Gastrocnemius medialis (tissue), 4 donors: ENCODE results near the gene PHF2. TPM values are rescaled to one million over a fixed set of nuclear protein-coding genes. Genes with fewer than 3 reads are reported as not detected.

Experiments used
- ATAC-seq, 2 donors: fragments of 150-250 bp; one replicate each; pipeline ENCODE4 v1.9.1; 2016
- DNase-seq, 2 donors: peaks; one replicate each; pipeline ENCODE4 v3.0.0-alpha.2; 2019
- H3K27ac ChIP-seq, 4 donors: fragments of 200-600 bp; sonication (generic); 1 replicate in 1 of 4; 2 replicates in 3 of 4; pipeline ENCODE4 v1.5.1; 2016 to 2018; ENCODE audit warnings: mild to moderate bottlenecking in 2 of 4, moderate library complexity in 1 of 4
- H3K27me3 ChIP-seq, 3 donors: fragments of 200-600 bp; sonication (generic) in 2 of 3; 1 replicate in 1 of 3; 2 replicates in 2 of 3; pipeline versions ENCODE4 v1.5.1 to v1.6.0; 2016 to 2019; ENCODE audit warnings: mild to moderate bottlenecking in 1 of 3, moderate library complexity in 1 of 3
- H3K36me3 ChIP-seq, 2 donors: fragments of 200-600 bp; sonication (generic) in 1 of 2; one replicate each; pipeline ENCODE4 v1.5.1; 2017 to 2018
- H3K4me1 ChIP-seq, 2 donors: fragments of 200-600 bp; sonication (generic) in 1 of 2; one replicate each; pipeline ENCODE4 v1.5.1; 2016 to 2017; ENCODE audit warnings: mild to moderate bottlenecking in 2 of 2
- H3K4me3 ChIP-seq, 4 donors: fragments of 200-600 bp; sonication (generic) in 3 of 4; 1 replicate in 1 of 4; 2 replicates in 3 of 4; pipeline ENCODE4 v1.5.1; 2016 to 2019; ENCODE audit warnings: mild to moderate bottlenecking in 2 of 4
- H3K9me3 ChIP-seq, 3 donors: fragments of 200-600 bp; sonication (generic) in 2 of 3; 1 replicate in 1 of 3; 2 replicates in 2 of 3; pipeline ENCODE4 v1.5.1; 2016 to 2019
- POLR2A ChIP-seq, 2 donors: fragments of 450-650 bp; IDR thresholded peaks; one replicate each; pipeline ENCODE4 v1.6.1; 2017; ENCODE audit warnings: antibody characterized with exemption in 2 of 2, mild to moderate bottlenecking in 2 of 2, moderate library complexity in 2 of 2
- in situ Hi-C, 4 donors: fragments of 200-750 bp; cut with MboI; loops; one replicate each; pipeline versions ENCODE4 v1.15.0 to v1.8.0; 2017; ENCODE audit warnings: low sequenced_read_pairs in 4 of 4
- intact Hi-C: fragments of 100-400 bp; cut with DNase I; formaldehyde crosslinking; loops from one replicate; pipeline ENCODE4 v1.15.1; 2023; ENCODE audit warnings: low total_unique reads
- total RNA-seq, 4 donors: library from RNA; depleted of rRNA; stranded (reverse); fragments of >200 nt; gene quantifications; one replicate each; pipeline versions ENCODE4 v1.1.0 to v1.2.3, GENCODE V29; 2016
- TF ChIP-seq, protein P1 (sequence below), 5 experiments: fragments of 450-650 bp in 3 of 5; fragments of 200-600 bp in 2 of 5; sonication (generic) in 2 of 5; IDR thresholded peaks in 4 of 5; conservative IDR thresholded peaks in 1 of 5; 1 replicate in 4 of 5; 2 replicates in 1 of 5; pipeline ENCODE4 v1.5.1; 2016 to 2019; ENCODE audit warnings: antibody characterized with exemption in 5 of 5, mild to moderate bottlenecking in 3 of 5, moderate library complexity in 3 of 5

Gene PHF2
- total RNA-seq, 4 donors from 2014 or later, result 18.8 to 24.3 (median 21.9) TPM

DNA sequence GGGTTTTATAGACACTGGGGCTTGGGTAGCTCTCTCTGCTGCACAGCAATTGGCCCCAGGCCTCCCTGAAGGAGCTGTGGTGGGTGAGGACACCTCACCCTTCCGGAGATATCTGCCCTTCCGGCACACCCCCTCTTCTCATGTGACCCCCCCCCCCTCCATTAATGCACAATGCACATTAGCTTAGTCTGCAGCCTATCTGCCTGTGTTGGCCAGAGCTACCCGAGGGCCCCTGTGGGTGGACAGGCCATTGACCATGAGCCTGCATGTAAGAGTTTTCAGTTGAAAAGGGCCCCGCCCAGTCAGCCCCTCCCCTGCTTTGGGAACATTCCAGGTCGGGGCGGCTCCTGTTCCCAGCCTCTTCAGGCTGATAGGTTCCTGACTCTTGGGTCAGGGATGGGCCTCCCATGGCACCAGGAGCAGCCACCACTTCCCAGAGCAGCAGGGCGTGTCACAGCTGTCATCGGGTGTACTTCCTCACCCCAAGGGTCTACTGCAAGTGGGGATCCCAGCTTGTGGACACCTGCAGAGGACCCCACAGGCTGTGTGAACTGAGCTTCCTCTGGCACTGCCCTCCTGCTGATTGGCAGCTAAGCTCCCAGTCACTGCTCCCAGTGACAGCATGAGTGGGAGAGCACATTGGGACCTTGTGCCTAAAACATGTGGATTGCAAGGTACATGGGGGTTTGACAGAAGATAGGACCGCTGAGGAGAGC, 17.8 kb downstream of the PHF2 start:
- no peak for ATAC-seq
- Histone ChIP-seq H3K4me1 (peaks cover 32 to 51% of the 10 kb centered on the region in 2 donors), H3K36me3 (no peaks in the 10 kb centered on the region), H3K4me3 (no peak overlapping the region), H3K27me3 (no peaks in the 10 kb centered on the region), H3K27ac (no peak overlapping the region), H3K9me3 (no peaks in the 10 kb centered on the region)
- TF ChIP-seq, protein P1, sequence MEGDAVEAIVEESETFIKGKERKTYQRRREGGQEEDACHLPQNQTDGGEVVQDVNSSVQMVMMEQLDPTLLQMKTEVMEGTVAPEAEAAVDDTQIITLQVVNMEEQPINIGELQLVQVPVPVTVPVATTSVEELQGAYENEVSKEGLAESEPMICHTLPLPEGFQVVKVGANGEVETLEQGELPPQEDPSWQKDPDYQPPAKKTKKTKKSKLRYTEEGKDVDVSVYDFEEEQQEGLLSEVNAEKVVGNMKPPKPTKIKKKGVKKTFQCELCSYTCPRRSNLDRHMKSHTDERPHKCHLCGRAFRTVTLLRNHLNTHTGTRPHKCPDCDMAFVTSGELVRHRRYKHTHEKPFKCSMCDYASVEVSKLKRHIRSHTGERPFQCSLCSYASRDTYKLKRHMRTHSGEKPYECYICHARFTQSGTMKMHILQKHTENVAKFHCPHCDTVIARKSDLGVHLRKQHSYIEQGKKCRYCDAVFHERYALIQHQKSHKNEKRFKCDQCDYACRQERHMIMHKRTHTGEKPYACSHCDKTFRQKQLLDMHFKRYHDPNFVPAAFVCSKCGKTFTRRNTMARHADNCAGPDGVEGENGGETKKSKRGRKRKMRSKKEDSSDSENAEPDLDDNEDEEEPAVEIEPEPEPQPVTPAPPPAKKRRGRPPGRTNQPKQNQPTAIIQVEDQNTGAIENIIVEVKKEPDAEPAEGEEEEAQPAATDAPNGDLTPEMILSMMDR (IDR thresholded peaks at IDR 0.05 in 4 of 5, conservative IDR thresholded peaks at IDR 0.05 in 1 of 5), result no peak
- no peak for TF ChIP-seq POLR2A (IDR thresholded peaks at IDR 0.05)
- no peak for DNase-seq
- in situ Hi-C loops (no loop called here), intact Hi-C loops (no loop called here)

DNA sequence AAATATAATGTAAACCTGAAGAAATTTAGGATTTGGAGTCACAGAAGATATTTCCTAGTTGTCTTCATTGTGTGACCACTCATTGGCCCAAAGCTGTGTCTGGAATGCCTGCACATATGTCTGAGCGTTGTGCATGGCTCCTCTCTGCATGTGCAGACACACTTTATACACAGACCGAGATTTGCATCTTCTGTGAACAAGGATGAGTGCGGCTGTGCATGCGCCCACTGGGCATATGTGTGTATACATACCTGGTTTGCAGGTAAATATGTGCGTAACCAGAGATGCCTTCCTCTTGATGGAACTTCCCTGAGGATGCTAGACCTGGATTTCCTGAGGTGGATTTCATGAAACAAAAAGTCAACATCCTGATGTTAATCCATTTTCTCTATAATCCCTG, 19.1 kb downstream of the PHF2 start:
- TF ChIP-seq, protein P1 (IDR thresholded peaks at IDR 0.05 in 4 of 5, conservative IDR thresholded peaks at IDR 0.05 in 1 of 5), result no peak
- no peak for TF ChIP-seq POLR2A (IDR thresholded peaks at IDR 0.05)

DNA sequence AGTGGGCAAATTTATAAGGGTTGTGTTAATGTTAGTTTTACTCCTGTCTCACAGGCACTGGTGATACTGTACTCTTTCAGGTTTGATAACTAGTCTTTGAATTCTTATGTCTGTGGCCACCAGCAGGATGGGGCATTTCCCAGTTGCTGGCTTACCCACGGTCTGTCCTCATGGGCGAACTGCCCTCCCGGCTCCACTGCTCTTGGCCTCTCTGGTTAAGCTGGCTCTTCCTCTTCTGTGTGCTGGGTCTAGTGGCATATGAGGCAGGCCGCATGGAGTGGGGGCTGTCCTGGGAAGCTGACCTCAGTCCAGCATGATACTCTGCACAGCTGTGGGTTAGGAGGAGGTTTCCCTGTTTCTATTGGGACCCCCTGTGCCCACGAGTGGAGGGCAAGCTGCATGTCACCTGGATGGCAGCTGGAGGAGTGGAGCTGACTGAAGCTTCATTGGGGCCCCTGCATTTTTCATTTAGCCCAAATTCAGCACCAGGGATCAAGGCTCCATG, 19.5 kb downstream of the PHF2 start:
- in situ Hi-C loops, result no loop called here

More for the DNA sequence above, 19.1 kb downstream of the PHF2 start:
- intact Hi-C loops, result loop anchor here (1.0 kb wide), 1 partner anchor 43 kb away; no protein-coding TSS in a partner anchor
- Histone ChIP-seq H3K27me3 (no peaks in the 10 kb centered on the region), H3K36me3 (no peaks in the 10 kb centered on the region), H3K27ac (no peak overlapping the region), H3K9me3 (no peaks in the 10 kb centered on the region), H3K4me1 (peaks cover 30 to 53% of the 10 kb centered on the region in 2 donors), H3K4me3 (no peak overlapping the region)
- in situ Hi-C loops, result no loop called here
- DNase-seq (no peak), ATAC-seq (no peak)

DNA sequence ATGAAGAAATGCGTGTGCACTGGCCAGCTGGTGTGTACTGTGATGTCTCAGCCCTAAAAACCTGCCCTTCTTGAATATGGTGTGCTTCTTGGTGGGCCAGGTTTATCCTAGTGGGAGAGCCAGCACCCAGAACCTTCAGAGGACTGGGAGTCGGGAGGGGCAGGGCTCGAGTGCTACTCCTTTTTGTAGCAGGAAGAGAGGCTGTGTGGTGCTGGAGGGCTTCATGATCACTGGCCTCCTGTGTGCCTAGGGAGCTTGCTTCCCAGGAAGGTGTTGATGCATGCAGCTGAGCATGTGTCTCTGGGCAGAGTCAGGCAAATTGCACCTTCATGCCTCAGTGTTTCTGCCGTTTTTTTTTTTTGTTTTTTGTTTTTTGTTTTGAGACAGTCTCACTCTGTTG, 20.0 kb downstream of the PHF2 start:
- no peaks in the 10 kb centered on the region for H3K9me3 ChIP-seq
- H3K36me3 ChIP-seq, result no peaks in the 10 kb centered on the region
- no peak overlapping the region for H3K27ac ChIP-seq
- in situ Hi-C loops, result no loop called here
- DNase-seq (no peak), ATAC-seq (no peak)
- H3K4me3 ChIP-seq, result no peak overlapping the region
- no peaks in the 10 kb centered on the region for H3K27me3 ChIP-seq
- TF ChIP-seq, protein P1 (IDR thresholded peaks at IDR 0.05 in 4 of 5, conservative IDR thresholded peaks at IDR 0.05 in 1 of 5), result no peak
- no peak for TF ChIP-seq POLR2A (IDR thresholded peaks at IDR 0.05)
- intact Hi-C loops, result no loop called here
- H3K4me1 ChIP-seq, result peaks cover 25 to 62% of the 10 kb centered on the region in 2 donors

More for the DNA sequence above, 19.5 kb downstream of the PHF2 start:
- Histone ChIP-seq H3K27me3 (no peaks in the 10 kb centered on the region), H3K4me1 (peaks cover 30 to 57% of the 10 kb centered on the region in 2 donors), H3K4me3 (no peak overlapping the region), H3K9me3 (no peaks in the 10 kb centered on the region), H3K36me3 (no peaks in the 10 kb centered on the region), H3K27ac (no peak overlapping the region)
- TF ChIP-seq POLR2A (IDR thresholded peaks at IDR 0.05), result no peak
- TF ChIP-seq, protein P1 (IDR thresholded peaks at IDR 0.05 in 4 of 5, conservative IDR thresholded peaks at IDR 0.05 in 1 of 5), result no peak
- intact Hi-C loops, result loop anchor here (1.0 kb wide), 1 partner anchor 42 kb away; no protein-coding TSS in a partner anchor
- DNase-seq (no peak), ATAC-seq (no peak)
